Type B pancreatic cell (in vitro differentiated cells): ENCODE results near the gene THEMIS. TPM values are rescaled to one million over a fixed set of nuclear protein-coding genes. Genes with fewer than 3 reads are reported as not detected.

Experiments
- DNase-seq: peaks from one replicate; pipeline ENCODE4 v3.0.0; 2021; ENCODE audit warnings: mixed read lengths; ENCODE audit not compliant: unreplicated experiment; ENCODE audit errors: extremely low spot score
- H3K27ac Mint-ChIP-seq: 2 replicates; pipeline ENCODE4 v1.8.0; 2021; ENCODE audit warnings: mild to moderate bottlenecking, mixed read lengths
- H3K27me3 Mint-ChIP-seq: 2 replicates; pipeline ENCODE4 v1.8.0; 2021; ENCODE audit warnings: mixed read lengths
- H3K36me3 Mint-ChIP-seq: 2 replicates; pipeline ENCODE4 v1.8.0; 2021; ENCODE audit warnings: mixed read lengths
- H3K4me1 Mint-ChIP-seq: one replicate; pipeline ENCODE4 v1.8.0; 2021; ENCODE audit warnings: mixed read lengths; ENCODE audit not compliant: unreplicated experiment
- H3K4me3 Mint-ChIP-seq: 2 replicates; pipeline ENCODE4 v1.8.0; 2021; ENCODE audit warnings: mild to moderate bottlenecking, mixed read lengths
- H3K9me3 Mint-ChIP-seq: 2 replicates; pipeline ENCODE4 v1.8.0; 2021; ENCODE audit warnings: mixed read lengths
- total RNA-seq: library from RNA; stranded (reverse); gene quantifications from 2 replicates; pipeline ENCODE4 v1.2.1, GENCODE V29; 2021; ENCODE audit warnings: low replicate concordance
- TF ChIP-seq, protein P1 (sequence below): fragments of 200-600 bp; sonication (generic); conservative IDR thresholded peaks from 2 replicates; pipeline ENCODE4 v1.5.0; 2021; ENCODE audit warnings: antibody characterized with exemption, mild to moderate bottlenecking

Gene THEMIS
- total RNA-seq, 1 donor from 2014 or later = not detected

DNA sequence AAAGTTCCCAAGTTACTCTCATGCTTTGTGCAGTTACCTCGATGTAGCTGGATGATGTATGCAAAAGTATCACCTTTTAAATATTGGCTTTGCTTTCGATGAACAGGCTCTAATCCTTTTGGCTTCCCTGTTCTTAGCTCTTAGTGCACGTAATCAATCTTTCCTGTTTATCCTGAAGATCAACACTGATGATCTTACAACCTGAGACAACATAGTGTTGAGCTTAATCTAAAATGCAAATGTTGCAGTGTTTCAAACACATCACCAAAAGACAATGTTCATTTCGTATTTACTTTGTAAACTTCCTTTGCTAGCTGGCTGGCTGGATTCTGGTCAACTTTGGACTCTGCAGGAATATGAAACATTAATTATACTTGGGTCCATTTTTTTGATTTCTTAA is 132.1 kb downstream of the THEMIS start:
- no peak overlapping the region for H3K4me3 Mint-ChIP-seq
- peaks cover 5% of the 10 kb centered on the region for H3K4me1 Mint-ChIP-seq
- TF ChIP-seq, protein P1, sequence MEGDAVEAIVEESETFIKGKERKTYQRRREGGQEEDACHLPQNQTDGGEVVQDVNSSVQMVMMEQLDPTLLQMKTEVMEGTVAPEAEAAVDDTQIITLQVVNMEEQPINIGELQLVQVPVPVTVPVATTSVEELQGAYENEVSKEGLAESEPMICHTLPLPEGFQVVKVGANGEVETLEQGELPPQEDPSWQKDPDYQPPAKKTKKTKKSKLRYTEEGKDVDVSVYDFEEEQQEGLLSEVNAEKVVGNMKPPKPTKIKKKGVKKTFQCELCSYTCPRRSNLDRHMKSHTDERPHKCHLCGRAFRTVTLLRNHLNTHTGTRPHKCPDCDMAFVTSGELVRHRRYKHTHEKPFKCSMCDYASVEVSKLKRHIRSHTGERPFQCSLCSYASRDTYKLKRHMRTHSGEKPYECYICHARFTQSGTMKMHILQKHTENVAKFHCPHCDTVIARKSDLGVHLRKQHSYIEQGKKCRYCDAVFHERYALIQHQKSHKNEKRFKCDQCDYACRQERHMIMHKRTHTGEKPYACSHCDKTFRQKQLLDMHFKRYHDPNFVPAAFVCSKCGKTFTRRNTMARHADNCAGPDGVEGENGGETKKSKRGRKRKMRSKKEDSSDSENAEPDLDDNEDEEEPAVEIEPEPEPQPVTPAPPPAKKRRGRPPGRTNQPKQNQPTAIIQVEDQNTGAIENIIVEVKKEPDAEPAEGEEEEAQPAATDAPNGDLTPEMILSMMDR = no peak
- no peaks in the 10 kb centered on the region for H3K36me3 Mint-ChIP-seq
- no peak overlapping the region for H3K27ac Mint-ChIP-seq
- no peak for DNase-seq
- no peaks in the 10 kb centered on the region for H3K9me3 Mint-ChIP-seq
- no peaks in the 10 kb centered on the region for H3K27me3 Mint-ChIP-seq

DNA sequence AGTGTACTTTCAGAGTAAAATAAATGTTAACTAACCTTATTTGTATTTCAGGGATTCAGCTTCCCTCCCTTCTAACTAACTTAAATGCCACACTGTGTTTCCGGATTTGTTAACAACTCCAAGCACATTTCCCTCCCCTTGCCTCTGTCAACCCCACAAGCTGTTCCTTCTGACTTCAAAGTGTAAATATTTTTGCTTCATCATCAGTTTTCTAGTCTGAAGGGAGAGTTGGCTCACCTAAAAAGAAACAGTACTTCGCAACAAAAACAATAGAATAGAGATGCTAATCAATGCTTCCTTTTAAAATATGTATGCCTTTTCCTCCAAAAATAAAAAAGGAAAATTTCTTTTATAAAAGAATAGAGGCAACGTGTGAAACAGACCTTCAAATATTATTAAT is 132.6 kb downstream of the THEMIS start:
- Mint-ChIP-seq H3K4me1 (peaks cover 5% of the 10 kb centered on the region), H3K4me3 (no peak overlapping the region), H3K9me3 (no peaks in the 10 kb centered on the region), H3K36me3 (no peaks in the 10 kb centered on the region), H3K27ac (no peak overlapping the region), H3K27me3 (no peaks in the 10 kb centered on the region)
- TF ChIP-seq, protein P1 = no peak
- DNase-seq = no peak

DNA sequence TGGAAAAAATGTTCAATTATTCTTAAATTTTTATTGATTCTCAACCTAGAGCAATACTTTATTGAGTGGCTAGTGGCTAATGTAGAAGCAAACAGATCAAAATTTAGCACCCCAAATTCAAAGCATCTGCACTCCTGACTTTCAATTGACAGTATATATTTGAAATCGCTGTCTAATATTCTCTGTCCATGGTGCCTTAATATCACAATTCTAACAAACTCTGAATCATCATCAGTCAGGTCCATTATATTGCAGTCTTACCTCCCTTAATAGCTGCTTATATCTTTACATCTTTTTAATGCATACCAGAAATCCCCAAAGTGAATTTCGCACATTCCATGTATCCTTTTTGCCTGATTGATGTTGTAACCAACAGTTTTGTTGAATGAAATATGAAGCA is 134.9 kb downstream of the THEMIS start:
- DNase-seq = no peak
- H3K9me3 Mint-ChIP-seq = no peaks in the 10 kb centered on the region
- peaks cover 5% of the 10 kb centered on the region for H3K4me1 Mint-ChIP-seq
- TF ChIP-seq, protein P1 = no peak
- H3K4me3 Mint-ChIP-seq = no peak overlapping the region
- H3K27me3 Mint-ChIP-seq = no peaks in the 10 kb centered on the region
- no peak overlapping the region for H3K27ac Mint-ChIP-seq
- no peaks in the 10 kb centered on the region for H3K36me3 Mint-ChIP-seq

DNA sequence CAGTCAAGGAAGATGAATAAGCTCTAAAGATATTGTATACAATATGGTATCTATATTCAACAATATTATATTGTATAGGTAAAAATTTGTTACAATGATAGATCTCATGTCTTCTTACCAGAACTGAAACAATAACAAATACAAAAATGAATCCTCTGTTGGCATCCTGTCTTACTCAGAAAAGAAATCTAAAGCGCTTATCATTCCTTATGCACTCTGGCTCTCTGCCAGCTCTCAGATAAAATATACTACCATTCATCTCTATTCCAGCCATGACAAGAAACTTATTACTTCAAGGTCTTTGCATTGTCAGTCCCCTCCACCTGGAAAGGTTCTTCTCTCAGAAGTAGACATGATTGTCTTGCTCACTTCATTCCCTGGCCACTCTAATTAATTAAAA is 138.6 kb downstream of the THEMIS start:
- DNase-seq = no peak
- H3K4me3 Mint-ChIP-seq = no peak overlapping the region
- H3K27me3 Mint-ChIP-seq = no peaks in the 10 kb centered on the region
- no peaks in the 10 kb centered on the region for H3K9me3 Mint-ChIP-seq
- no peak overlapping the region for H3K27ac Mint-ChIP-seq
- H3K4me1 Mint-ChIP-seq = no peaks in the 10 kb centered on the region
- H3K36me3 Mint-ChIP-seq = no peaks in the 10 kb centered on the region
- TF ChIP-seq, protein P1 = no peak

DNA sequence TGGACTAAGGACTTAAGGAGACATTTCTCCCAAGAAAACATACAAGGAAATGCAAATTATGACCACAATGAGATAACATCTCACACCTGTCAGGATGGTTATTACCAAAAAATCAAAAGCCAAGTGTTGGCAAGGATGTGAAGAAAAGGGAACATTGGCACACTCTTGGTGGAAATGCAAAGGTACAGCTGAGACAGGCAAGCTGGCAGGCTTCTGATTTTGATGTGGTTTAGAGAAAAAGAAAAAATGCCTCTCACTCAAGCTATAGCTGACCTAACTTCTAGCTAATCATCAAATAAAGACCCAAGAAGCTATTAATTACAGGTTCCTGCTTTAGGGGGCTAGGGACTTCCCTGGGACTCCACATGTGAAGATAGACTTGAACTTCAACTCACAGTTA is 139.8 kb downstream of the THEMIS start:
- H3K9me3 Mint-ChIP-seq = no peaks in the 10 kb centered on the region
- no peak for DNase-seq
- no peaks in the 10 kb centered on the region for H3K4me1 Mint-ChIP-seq
- no peaks in the 10 kb centered on the region for H3K36me3 Mint-ChIP-seq
- H3K27me3 Mint-ChIP-seq = no peaks in the 10 kb centered on the region
- no peak overlapping the region for H3K27ac Mint-ChIP-seq
- no peak overlapping the region for H3K4me3 Mint-ChIP-seq
- TF ChIP-seq, protein P1 = no peak

DNA sequence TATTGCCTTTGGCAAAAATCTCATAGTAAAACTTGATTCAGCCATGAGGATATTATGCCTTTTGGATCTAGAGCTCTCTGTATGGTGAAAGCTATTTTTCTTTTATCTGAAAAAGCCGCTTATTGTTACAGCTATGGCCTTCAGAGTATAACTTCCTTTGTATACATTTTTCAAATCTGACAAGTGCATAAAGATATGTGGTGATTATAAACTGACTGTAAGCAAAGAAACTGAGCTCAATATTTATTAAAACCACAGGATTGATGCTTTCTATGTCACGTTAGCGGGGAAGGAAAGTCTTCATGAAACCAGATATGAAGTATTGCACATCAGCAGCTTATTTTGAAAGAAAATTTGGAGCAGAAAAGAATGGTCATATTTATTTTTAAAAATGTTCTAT is 151.8 kb downstream of the THEMIS start:
- TF ChIP-seq, protein P1 = no peak
- no peaks in the 10 kb centered on the region for H3K27me3 Mint-ChIP-seq
- H3K27ac Mint-ChIP-seq = no peak overlapping the region
- H3K9me3 Mint-ChIP-seq = no peaks in the 10 kb centered on the region
- H3K4me3 Mint-ChIP-seq = no peak overlapping the region
- no peaks in the 10 kb centered on the region for H3K4me1 Mint-ChIP-seq
- no peak for DNase-seq
- H3K36me3 Mint-ChIP-seq = no peaks in the 10 kb centered on the region
